ENCODE results near the gene COMT.

The COMT gene

DNA sequence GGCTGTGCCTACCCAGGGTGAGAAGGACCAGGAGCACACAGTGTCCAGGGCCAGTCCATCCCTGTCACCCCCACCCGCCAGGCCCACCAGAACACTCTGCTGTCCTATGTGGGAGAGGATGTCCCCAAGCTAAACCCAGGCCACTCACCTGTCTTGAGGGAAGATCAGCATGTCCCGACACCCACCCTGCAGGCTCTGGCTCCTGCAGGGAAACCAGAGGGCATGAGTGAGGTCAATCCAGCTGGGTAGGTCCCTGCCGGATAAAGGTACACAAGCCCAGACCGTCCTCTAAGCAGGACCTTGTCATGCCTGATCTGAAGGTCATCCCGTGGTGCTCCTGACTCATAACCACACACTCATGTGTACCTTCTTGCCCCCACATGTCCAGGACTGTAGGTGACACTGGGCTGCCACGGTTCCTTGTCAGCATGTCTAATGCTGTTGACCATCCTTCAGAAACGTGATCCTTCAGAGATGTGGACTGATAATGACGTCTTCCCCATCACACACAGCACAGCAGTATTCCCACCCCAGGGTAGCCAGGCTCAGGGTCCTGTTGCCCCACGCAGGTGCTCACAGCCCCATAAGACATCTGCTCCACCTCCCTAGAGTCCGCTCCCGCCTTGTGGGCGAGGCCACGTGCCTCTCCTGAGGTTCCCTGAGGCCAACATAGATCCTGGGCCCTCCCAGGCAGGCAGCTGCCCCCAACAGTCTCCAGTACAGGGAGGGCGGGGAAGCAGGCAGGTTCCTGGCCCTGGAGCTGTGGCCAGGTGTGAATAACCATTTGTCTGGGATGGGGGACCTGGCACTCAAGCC, 68.9 kb downstream of the COMT start:
- Histone ChIP-seq H3K9ac (ENCODE audit: low read length) (no peak overlapping the region), H3K4me1 (ENCODE audit: control insufficient read depth, insufficient read depth, low read length) (no peaks in the 10 kb centered on the region), H3K4me3 (ENCODE audit: low read length) (no peak overlapping the region), H3K9me3 (ENCODE audit: control insufficient read depth, low read length) (no peaks in the 10 kb centered on the region), H3K27me3 (replicated peaks; ENCODE audit: control insufficient read depth, insufficient read depth, low read length) (peaks cover 13% of the 10 kb centered on the region), H3K36me3 (ENCODE audit: control insufficient read depth, insufficient read depth, low read length, severe bottlenecking) (no peaks in the 10 kb centered on the region)
- DNase-seq (ENCODE audit: low read depth) = no peak

DNA sequence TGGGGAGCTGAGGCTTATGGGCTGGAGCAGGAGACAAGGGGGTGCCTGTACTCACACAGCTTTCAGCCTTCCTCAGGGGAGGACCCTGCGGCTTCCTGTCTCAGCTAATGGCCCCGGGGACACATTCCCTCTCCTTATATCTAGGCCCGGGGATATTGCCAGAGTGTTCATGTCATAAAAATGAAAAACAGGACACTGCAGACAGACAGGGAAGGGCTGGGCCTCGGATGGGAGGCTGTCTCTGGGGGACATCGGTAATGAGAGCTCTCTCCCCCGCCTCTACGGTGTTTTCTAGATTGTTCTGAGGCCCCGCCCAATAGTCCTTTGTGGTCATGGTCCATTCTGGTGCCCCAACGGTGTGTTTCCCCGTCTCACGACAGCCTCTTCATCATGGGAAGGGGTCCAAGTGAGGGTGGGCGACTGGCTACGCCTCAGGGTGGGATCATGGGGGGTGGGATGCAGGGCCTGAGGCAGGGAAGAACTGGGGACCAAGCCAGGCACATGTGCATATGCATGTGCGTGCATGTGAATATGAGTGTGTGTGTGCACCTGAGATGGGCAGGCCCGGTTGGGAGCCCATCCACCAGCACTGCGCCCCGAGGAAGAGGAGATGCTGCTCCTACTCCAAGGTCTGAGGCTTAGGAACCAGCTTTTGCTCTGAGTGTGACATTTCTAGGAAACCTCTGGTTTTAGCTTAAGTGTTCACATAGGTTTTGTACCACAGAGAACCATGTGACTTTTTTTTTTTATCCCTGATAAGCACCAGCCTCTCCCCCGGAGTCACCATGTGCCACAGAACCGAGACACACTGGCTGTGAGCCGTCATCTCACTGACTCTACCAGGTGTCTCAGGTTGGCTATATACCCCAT, 69.8 kb downstream of the COMT start:
- Histone ChIP-seq H3K27me3 (replicated peaks; ENCODE audit: control insufficient read depth, insufficient read depth, low read length) (peaks cover 15% of the 10 kb centered on the region), H3K4me1 (ENCODE audit: control insufficient read depth, insufficient read depth, low read length) (no peaks in the 10 kb centered on the region), H3K9me3 (ENCODE audit: control insufficient read depth, low read length) (no peaks in the 10 kb centered on the region), H3K36me3 (ENCODE audit: control insufficient read depth, insufficient read depth, low read length, severe bottlenecking) (no peaks in the 10 kb centered on the region), H3K9ac (ENCODE audit: low read length) (no peak overlapping the region), H3K4me3 (ENCODE audit: low read length) (no peak overlapping the region)
- no peak for DNase-seq (ENCODE audit: low read depth)

DNA sequence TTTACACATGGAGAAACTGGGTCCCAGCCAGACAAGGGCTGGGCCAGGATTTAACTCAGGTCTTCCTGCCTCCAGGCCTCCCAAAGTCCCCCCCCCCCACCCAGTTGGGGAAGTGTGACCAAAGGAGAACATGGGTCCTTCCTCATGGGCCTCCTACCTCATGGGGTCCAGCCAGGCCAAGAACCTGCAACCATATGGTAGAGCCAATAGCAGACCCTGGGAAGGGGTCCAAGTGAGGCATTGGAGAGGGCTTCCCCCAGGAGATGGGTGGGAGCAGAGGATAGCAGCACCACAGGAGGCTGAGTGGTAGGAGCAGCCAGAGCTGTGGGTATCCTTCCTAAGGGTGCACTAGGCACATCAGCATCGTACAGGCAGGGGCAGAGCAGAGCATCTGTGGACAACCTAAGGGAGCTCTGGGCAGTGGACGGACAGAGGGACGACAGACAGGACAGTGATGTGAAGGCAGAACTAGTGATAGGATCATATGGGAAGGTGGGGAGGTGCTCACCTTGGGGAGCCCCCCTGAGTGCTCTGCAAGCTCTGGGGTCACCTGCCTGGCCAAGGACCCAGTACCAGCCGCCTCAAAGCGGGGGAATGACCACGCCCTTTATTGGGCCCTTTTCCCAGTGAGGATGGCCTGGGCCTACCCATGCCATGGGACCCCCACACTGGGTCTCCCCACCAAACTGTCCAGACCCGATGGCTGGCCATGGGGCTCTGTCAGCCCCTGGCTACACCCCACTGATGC, 70.6 kb downstream of the COMT start:
- Histone ChIP-seq H3K27me3 (replicated peaks; ENCODE audit: control insufficient read depth, insufficient read depth, low read length) (peaks cover 16% of the 10 kb centered on the region), H3K4me1 (ENCODE audit: control insufficient read depth, insufficient read depth, low read length) (no peaks in the 10 kb centered on the region), H3K4me3 (ENCODE audit: low read length) (no peak overlapping the region), H3K9me3 (ENCODE audit: control insufficient read depth, low read length) (no peaks in the 10 kb centered on the region), H3K9ac (ENCODE audit: low read length) (no peak overlapping the region), H3K36me3 (ENCODE audit: control insufficient read depth, insufficient read depth, low read length, severe bottlenecking) (no peaks in the 10 kb centered on the region)
- DNase-seq (ENCODE audit: low read depth) = no peak

DNA sequence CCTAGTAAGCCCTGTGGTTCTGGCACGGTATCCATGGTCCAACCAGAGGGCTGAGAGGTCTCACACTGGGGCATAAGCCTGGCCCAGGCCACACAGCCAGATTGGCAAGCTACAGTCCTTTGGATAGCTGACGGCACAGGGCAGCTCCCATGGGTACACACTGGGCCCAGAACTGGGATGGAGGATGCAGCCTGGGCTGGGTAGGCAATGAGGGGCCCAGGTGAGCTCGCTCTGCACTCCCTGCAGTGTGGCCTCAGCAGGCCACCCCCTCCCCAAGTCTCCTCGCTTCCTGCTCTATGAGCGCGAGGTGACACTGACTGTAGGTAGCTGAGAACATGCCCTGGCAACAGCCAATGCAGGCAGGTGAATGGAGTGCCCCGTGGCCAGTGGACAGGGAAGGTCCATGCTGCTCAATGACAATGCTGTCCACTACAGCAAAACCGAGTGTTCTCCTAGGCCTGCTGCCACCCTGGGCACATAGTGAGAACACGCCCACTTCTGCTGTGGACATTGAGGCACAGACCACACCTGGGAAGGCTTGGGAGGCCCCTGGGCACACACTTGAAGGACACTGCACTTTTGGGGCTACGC, 71.3 kb downstream of the COMT start:
- Histone ChIP-seq H3K4me3 (ENCODE audit: low read length) (no peak overlapping the region), H3K4me1 (ENCODE audit: control insufficient read depth, insufficient read depth, low read length) (no peaks in the 10 kb centered on the region), H3K36me3 (ENCODE audit: control insufficient read depth, insufficient read depth, low read length, severe bottlenecking) (no peaks in the 10 kb centered on the region), H3K27me3 (replicated peaks; ENCODE audit: control insufficient read depth, insufficient read depth, low read length) (peaks cover 23% of the 10 kb centered on the region), H3K9me3 (ENCODE audit: control insufficient read depth, low read length) (no peaks in the 10 kb centered on the region), H3K9ac (ENCODE audit: low read length) (no peak overlapping the region)
- no peak for DNase-seq (ENCODE audit: low read depth)

DNA sequence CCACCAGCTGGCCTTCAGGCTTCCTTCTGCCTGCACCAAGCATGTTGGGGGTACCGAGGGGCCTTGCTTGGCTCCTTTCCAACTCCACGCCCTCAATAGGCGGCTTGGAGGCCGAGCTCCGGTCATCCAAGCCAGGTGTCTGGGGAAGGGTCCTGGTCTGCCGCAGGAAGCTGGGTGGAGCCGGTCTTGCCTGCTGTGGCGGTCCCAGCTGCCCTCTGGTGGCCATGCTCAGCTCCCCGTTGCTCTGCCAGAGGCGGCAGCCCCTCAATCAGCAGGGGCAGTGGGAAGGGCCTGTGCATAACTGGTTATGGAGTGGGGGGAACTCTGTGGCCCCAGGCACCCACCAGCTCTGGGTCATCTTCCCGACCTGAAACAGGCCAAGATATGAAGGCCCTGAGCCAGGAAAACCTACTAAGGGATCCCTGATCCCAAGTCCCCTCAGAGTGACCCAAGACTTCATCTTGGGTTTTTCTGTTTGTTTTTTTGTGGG, 71.9 kb downstream of the COMT start:
- no peaks in the 10 kb centered on the region for H3K36me3 ChIP-seq (ENCODE audit: control insufficient read depth, insufficient read depth, low read length, severe bottlenecking)
- no peaks in the 10 kb centered on the region for H3K9me3 ChIP-seq (ENCODE audit: control insufficient read depth, low read length)
- DNase-seq (ENCODE audit: low read depth) = peak; percentile 77

DNA sequence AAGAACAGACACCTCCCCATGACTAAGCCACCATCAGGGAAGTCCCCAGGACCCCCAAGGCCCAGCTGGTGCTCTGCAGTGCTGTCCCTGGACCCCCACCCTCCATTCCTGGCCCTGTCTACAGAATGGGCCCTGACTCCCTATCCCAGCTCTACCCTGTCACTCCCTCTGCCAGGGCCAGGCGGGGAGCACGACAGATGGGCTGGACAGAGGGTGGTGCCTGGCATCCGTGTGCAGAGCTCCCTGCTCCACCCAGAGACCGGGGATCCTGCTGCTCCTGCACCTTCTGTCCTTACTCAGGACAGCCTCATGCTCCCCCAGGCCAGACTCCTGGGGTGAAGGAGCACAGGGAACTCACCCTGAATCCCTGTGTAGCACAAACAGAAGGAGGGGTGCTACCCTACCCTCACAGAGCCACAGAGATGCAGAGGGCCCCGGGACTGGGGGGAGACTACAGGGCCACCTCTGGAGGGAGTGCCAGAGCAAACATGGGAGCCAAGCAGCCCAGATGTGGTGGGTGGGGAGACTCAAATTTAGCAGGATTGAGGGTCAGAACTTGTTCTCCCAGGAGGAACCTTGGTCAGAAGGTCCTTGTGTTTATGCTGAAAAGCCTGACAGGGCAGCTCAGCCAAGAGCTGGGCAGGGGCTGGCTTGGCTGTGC, 73.1 kb downstream of the COMT start:
- H3K9ac ChIP-seq (ENCODE audit: low read length) = no peak overlapping the region
- DNase-seq (ENCODE audit: low read depth) = no peak
- no peaks in the 10 kb centered on the region for H3K9me3 ChIP-seq (ENCODE audit: control insufficient read depth, low read length)
- H3K4me1 ChIP-seq (ENCODE audit: control insufficient read depth, insufficient read depth, low read length) = no peaks in the 10 kb centered on the region
- no peaks in the 10 kb centered on the region for H3K36me3 ChIP-seq (ENCODE audit: control insufficient read depth, insufficient read depth, low read length, severe bottlenecking)
- no peak overlapping the region for H3K4me3 ChIP-seq (ENCODE audit: low read length)
- peaks cover 20% of the 10 kb centered on the region for H3K27me3 ChIP-seq (replicated peaks; ENCODE audit: control insufficient read depth, insufficient read depth, low read length)

More for the DNA sequence above, 71.9 kb downstream of the COMT start:
- H3K4me1 ChIP-seq (ENCODE audit: control insufficient read depth, insufficient read depth, low read length) = no peaks in the 10 kb centered on the region
- H3K9ac ChIP-seq (ENCODE audit: low read length) = no peak overlapping the region
- no peak overlapping the region for H3K4me3 ChIP-seq (ENCODE audit: low read length)
- peaks cover 28% of the 10 kb centered on the region for H3K27me3 ChIP-seq (replicated peaks; ENCODE audit: control insufficient read depth, insufficient read depth, low read length)

DNA sequence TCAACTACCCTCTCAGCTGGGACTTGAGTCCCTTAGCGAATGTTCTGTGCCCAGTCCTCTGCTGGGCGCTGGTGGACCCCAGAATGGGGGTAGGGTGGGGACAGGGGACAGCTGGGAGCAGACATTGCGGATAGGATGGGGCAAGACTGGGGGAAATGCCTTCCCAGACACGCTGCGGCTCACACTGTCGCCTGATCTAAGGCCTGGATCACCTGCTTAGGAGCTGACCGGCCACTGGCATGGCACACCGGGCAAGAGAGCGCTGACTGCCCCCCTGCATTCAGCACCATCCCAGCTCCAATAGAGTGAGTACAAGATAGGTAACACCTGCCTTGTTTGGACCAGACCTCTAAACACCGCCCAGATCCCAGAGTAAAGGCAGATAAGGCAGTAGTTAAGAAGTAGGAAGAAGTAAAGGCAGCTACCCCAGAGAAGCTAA, 73.6 kb downstream of the COMT start:
- peaks cover 19% of the 10 kb centered on the region for H3K27me3 ChIP-seq (replicated peaks; ENCODE audit: control insufficient read depth, insufficient read depth, low read length)
- no peaks in the 10 kb centered on the region for H3K36me3 ChIP-seq (ENCODE audit: control insufficient read depth, insufficient read depth, low read length, severe bottlenecking)
- DNase-seq (ENCODE audit: low read depth) = no peak
- no peaks in the 10 kb centered on the region for H3K4me1 ChIP-seq (ENCODE audit: control insufficient read depth, insufficient read depth, low read length)
- no peak overlapping the region for H3K4me3 ChIP-seq (ENCODE audit: low read length)
- no peaks in the 10 kb centered on the region for H3K9me3 ChIP-seq (ENCODE audit: control insufficient read depth, low read length)
- no peak overlapping the region for H3K9ac ChIP-seq (ENCODE audit: low read length)

DNA sequence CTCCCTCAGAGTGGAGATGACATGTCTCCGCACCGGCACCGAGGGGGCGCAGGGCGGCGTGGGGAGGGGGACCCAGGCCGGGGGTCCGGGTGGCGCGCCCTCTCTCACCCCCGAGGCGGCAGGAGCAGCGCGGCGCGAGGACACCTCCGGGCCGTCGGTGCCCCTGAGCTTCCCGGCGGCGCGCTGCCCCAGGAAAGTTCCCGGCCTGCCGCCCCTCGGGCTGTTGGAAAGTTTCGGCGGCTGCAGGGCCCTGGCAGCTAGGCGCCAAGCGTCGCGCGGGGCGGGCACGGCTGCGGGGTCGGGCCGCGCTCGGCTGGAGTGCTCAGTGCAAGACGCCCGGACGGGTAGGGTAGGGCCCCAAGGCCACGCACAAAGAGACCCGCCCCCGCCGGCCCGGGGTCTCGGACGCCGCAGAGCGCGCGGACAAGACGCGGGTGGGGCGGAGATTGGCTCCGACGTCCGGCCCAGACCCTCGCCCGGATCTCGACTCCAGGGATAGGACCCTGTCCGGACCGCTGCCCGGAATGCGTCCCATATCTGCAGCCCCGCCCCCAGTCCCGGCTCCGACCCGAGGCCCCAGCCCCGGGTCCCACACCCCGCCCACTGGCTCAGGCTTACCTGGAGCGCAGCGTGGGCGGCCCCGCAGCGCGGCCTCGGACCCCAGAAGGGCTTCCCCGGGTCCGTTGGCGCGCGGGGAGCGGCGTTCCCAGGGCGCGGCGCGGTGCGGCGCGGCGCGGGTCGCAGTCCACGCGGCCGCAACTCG, 74.6 kb downstream of the COMT start:
- peak overlapping the region; percentile 83 for H3K4me3 ChIP-seq (ENCODE audit: low read length)
- H3K9ac ChIP-seq (ENCODE audit: low read length) = peak overlapping the region; percentile 29
- peaks cover 4% of the 10 kb centered on the region for H3K4me1 ChIP-seq (ENCODE audit: control insufficient read depth, insufficient read depth, low read length)
- H3K27me3 ChIP-seq (replicated peaks; ENCODE audit: control insufficient read depth, insufficient read depth, low read length) = peaks cover 19% of the 10 kb centered on the region
- H3K9me3 ChIP-seq (ENCODE audit: control insufficient read depth, low read length) = no peaks in the 10 kb centered on the region
- peak; percentile 58 for DNase-seq (ENCODE audit: low read depth)
- no peaks in the 10 kb centered on the region for H3K36me3 ChIP-seq (ENCODE audit: control insufficient read depth, insufficient read depth, low read length, severe bottlenecking)

DNA sequence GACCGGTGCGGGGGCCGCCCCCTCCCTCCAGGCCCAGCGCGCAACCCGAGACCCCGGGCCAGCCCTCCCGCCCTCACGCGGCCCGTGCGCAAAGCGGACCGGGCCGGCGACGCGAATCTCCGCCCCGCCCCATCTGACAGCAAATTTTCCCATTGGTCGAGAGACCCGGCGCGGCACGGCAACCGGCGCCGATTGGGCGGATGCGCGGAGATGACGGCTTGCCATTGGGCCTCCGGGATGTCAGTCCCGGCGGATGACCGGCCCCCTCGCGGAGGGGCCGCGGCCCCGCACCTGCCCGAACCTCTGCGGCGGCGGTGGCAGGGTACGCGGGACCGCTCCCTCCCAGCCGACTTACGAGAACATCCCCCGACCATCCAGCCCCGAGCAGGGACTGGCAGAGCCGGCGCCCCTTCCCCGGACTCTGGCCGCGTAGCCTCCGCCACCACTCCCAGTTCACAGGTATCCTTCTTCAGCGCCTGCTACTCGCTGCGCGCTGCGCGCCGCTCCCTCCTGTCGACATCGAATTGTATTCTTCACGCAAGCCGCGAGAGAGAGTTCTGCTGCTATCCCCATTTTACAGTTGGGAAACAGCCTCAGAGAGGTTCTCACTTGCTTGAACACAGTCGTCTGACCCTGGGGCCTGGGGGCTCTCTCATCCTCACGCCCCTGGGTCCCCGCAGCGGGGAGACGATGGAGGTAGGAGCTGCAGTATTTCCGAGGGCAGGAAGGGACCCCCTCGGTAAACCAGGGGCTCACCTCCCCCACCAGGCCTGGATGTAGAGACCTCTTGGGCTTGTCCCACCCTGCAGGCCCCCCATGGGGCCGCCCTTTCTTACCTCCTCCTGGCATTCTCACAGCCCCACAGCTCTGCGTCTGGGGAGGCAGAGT, 75.4 kb downstream of the COMT start, which contains the start of gene ARVCF:
Gene ARVCF, minus strand, starts transcription at position 90 of the 888 bp plus-strand sequence. CDS start 26,029 bp downstream, outside the sequence.
- H3K4me1 ChIP-seq (ENCODE audit: control insufficient read depth, insufficient read depth, low read length) = peaks cover 9% of the 10 kb centered on the region
- H3K4me3 ChIP-seq (ENCODE audit: low read length) = peak within 1 kb of the TSS; percentile 83
- H3K9me3 ChIP-seq (ENCODE audit: control insufficient read depth, low read length) = no peaks in the 10 kb centered on the region
- no peaks in the 10 kb centered on the region for H3K36me3 ChIP-seq (ENCODE audit: control insufficient read depth, insufficient read depth, low read length, severe bottlenecking)
- H3K27me3 ChIP-seq (replicated peaks; ENCODE audit: control insufficient read depth, insufficient read depth, low read length) = peaks cover 19% of the 10 kb centered on the region
- peak within 1 kb of the TSS; percentile 29 for H3K9ac ChIP-seq (ENCODE audit: low read length)
- DNase-seq (ENCODE audit: low read depth) = peak; percentile 96

Data from adipocyte (in vitro differentiated cells).